ENCODE data around the gene ZDHHC8.
A peak's percentile ranks its signal among the peaks of the same experiment; 100 is the strongest.

Gene ZDHHC8

DNA sequence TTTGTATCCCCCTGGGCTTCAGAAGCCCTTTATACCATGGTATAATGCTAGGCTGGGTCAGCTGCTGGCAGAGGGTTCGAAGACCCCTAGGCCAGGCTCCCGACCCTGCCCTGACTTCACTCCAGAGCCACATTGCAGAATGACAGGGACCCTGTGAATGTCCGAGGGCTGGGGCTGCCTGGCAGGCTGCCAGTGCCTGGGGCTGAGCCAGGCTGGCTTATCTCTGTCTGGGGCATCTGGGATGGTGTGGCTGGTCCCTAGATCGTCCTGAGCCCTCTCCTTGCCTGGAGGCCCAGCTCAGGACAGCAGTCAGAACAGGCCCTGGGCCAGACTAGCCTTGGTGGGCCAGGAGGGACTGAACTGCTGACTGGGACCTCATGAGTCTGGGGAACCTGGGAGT, 3.7 kb downstream of the ZDHHC8 start:
- no peak for DNase-seq
- H3K36me3 ChIP-seq (ENCODE audit: insufficient read depth, low read length), result peaks cover 11% of the 10 kb centered on the region
- H3K9me3 ChIP-seq (ENCODE audit: insufficient read depth, low read length, severe bottlenecking), result no peaks in the 10 kb centered on the region
- H3K27me3 ChIP-seq (ENCODE audit: insufficient read depth, low read length, poor library complexity), result no peaks in the 10 kb centered on the region
- no peak for ATAC-seq (ENCODE audit: insufficient read depth, low read depth)
- peaks cover 60% of the 10 kb centered on the region for H3K79me2 ChIP-seq (ENCODE audit: insufficient read depth, low read length)
- no peak overlapping the region for H3K9ac ChIP-seq (ENCODE audit: low read depth, low read length)
- TF ChIP-seq, protein P1, sequence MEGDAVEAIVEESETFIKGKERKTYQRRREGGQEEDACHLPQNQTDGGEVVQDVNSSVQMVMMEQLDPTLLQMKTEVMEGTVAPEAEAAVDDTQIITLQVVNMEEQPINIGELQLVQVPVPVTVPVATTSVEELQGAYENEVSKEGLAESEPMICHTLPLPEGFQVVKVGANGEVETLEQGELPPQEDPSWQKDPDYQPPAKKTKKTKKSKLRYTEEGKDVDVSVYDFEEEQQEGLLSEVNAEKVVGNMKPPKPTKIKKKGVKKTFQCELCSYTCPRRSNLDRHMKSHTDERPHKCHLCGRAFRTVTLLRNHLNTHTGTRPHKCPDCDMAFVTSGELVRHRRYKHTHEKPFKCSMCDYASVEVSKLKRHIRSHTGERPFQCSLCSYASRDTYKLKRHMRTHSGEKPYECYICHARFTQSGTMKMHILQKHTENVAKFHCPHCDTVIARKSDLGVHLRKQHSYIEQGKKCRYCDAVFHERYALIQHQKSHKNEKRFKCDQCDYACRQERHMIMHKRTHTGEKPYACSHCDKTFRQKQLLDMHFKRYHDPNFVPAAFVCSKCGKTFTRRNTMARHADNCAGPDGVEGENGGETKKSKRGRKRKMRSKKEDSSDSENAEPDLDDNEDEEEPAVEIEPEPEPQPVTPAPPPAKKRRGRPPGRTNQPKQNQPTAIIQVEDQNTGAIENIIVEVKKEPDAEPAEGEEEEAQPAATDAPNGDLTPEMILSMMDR (IDR thresholded peaks at IDR 0.05; ENCODE audit: borderline replicate concordance, extremely low read depth, low read length, poor library complexity, severe bottlenecking), result no peak
- TF ChIP-seq EZH2 (IDR thresholded peaks at IDR 0.05; ENCODE audit: borderline replicate concordance, low read depth, low read length, severe bottlenecking), result no peak
- H2AFZ ChIP-seq (ENCODE audit: low read depth, low read length), result no peak overlapping the region
- no peak overlapping the region for H3K4me3 ChIP-seq (ENCODE audit: low read depth in 1 of 2, low read length in 2 of 2)
- H3K27ac ChIP-seq (ENCODE audit: low read length), result no peak overlapping the region
- H4K20me1 ChIP-seq (ENCODE audit: insufficient read depth, low read length), result peaks cover 66% of the 10 kb centered on the region
- peaks cover 34% of the 10 kb centered on the region for H3K4me1 ChIP-seq (ENCODE audit: insufficient read depth, low read length)
- no peak overlapping the region for H3K4me2 ChIP-seq (ENCODE audit: insufficient read depth, low read length)

DNA sequence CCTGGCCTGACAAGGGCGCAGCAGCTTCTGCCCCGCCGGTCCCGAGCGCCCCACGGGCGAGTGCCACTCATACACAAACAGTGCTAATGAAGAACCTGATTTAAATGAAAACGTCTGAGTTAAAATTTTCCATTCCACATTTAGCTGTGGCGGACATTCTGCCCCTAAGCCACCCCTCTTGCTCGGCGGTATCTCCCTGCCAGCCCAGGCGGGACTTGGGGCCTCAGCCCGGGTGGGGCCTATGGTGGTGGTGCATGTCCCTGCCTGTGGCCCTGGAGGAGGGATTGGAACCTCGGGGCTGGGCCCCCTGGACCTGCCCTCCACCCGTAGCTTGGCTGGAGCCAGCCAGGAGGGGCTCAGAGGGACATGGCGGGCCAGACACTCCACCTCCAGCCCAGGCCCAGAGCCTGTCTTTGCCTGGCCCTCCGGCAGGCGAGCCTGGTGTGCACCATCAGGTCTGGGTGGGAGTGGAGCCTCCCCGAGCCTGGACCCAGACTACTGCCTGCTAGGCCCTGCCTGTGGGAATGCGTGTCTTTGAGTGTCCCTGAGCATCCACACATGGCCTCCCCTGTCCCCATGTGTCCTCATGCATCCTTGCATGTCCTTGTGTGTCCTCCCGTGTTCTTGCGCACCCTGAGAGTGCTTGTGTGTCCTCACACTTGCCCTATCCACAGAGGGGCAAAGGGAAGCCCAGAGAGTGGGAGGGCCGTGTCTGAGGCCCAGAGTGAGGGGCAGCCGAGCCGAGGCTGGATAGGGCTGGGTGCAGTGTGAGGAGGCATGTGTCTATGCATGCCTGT, 4.4 kb downstream of the ZDHHC8 start:
- TF ChIP-seq, protein P1 (IDR thresholded peaks at IDR 0.05; ENCODE audit: borderline replicate concordance, extremely low read depth, low read length, poor library complexity, severe bottlenecking), result no peak
- TF ChIP-seq EZH2 (IDR thresholded peaks at IDR 0.05; ENCODE audit: borderline replicate concordance, low read depth, low read length, severe bottlenecking), result no peak
- peaks cover 60% of the 10 kb centered on the region for H3K79me2 ChIP-seq (ENCODE audit: insufficient read depth, low read length)
- no peaks in the 10 kb centered on the region for H3K27me3 ChIP-seq (ENCODE audit: insufficient read depth, low read length, poor library complexity)
- no peak overlapping the region for H2AFZ ChIP-seq (ENCODE audit: low read depth, low read length)
- no peak for DNase-seq
- H3K9ac ChIP-seq (ENCODE audit: low read depth, low read length), result no peak overlapping the region
- H3K9me3 ChIP-seq (ENCODE audit: insufficient read depth, low read length, severe bottlenecking), result no peaks in the 10 kb centered on the region
- H4K20me1 ChIP-seq (ENCODE audit: insufficient read depth, low read length), result peaks cover 62% of the 10 kb centered on the region
- H3K27ac ChIP-seq (ENCODE audit: low read length), result no peak overlapping the region
- H3K4me1 ChIP-seq (ENCODE audit: insufficient read depth, low read length), result peaks cover 27% of the 10 kb centered on the region
- peaks cover 16% of the 10 kb centered on the region for H3K36me3 ChIP-seq (ENCODE audit: insufficient read depth, low read length)
- H3K4me2 ChIP-seq (ENCODE audit: insufficient read depth, low read length), result 0 out of 2 replicates have a peak overlapping the region, but pooled peaks have one; percentile 2
- ATAC-seq (ENCODE audit: insufficient read depth, low read depth), result no peak
- H3K4me3 ChIP-seq (ENCODE audit: low read depth in 1 of 2, low read length in 2 of 2), result no peak overlapping the region

DNA sequence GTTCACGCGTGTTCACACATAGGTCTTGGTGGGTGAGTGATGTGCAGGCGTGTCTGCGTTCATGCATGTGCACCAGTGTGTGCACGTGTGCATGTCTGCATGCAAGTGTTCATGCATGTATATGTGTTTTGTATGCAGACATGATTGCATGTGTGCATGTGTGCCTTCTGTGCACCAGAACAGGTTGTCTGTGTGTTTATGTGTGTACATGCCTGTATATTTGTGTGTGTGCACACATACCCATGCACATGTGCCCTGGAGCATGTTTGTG, 4.9 kb downstream of the ZDHHC8 start:
- H3K27me3 ChIP-seq (ENCODE audit: insufficient read depth, low read length, poor library complexity), result no peaks in the 10 kb centered on the region
- DNase-seq (no peak), ATAC-seq (ENCODE audit: insufficient read depth, low read depth) (no peak)
- H3K9ac ChIP-seq (ENCODE audit: low read depth, low read length), result no peak overlapping the region
- no peak for TF ChIP-seq EZH2 (IDR thresholded peaks at IDR 0.05; ENCODE audit: borderline replicate concordance, low read depth, low read length, severe bottlenecking)
- TF ChIP-seq, protein P1 (IDR thresholded peaks at IDR 0.05; ENCODE audit: borderline replicate concordance, extremely low read depth, low read length, poor library complexity, severe bottlenecking), result no peak
- H3K4me3 ChIP-seq (ENCODE audit: low read depth in 1 of 2, low read length in 2 of 2), result no peak overlapping the region
- H3K27ac ChIP-seq (ENCODE audit: low read length), result no peak overlapping the region
- peaks cover 60% of the 10 kb centered on the region for H3K79me2 ChIP-seq (ENCODE audit: insufficient read depth, low read length)
- peaks cover 20% of the 10 kb centered on the region for H3K36me3 ChIP-seq (ENCODE audit: insufficient read depth, low read length)
- H4K20me1 ChIP-seq (ENCODE audit: insufficient read depth, low read length), result peaks cover 62% of the 10 kb centered on the region
- no peaks in the 10 kb centered on the region for H3K9me3 ChIP-seq (ENCODE audit: insufficient read depth, low read length, severe bottlenecking)
- no peak overlapping the region for H2AFZ ChIP-seq (ENCODE audit: low read depth, low read length)
- peaks cover 27% of the 10 kb centered on the region for H3K4me1 ChIP-seq (ENCODE audit: insufficient read depth, low read length)
- H3K4me2 ChIP-seq (ENCODE audit: insufficient read depth, low read length), result 0 out of 2 replicates have a peak overlapping the region, but pooled peaks have one; percentile 2
